Pancreas (tissue), 10 donors: ENCODE data around the gene MAMDC2. TPM values are rescaled to one million over a fixed set of nuclear protein-coding genes. Genes with fewer than 3 reads are reported as not detected.

Source experiments
- ATAC-seq, 4 donors: fragments of 200-7000 bp; cut with Tn5 transposase; one replicate each; pipeline versions ENCODE4 v1.8.0 to v1.9.1; 2020; ENCODE audit warnings: mild to moderate bottlenecking in 4 of 4, moderate library complexity in 4 of 4
- DNase-seq, 6 donors: peaks; one replicate each; pipeline ENCODE4 v3.0.0-alpha.2; 2020
- FAIRE-seq: peaks from 2 replicates; lab custom pipeline; 2012; peaks lifted over from hg19 to GRCh38; lab: Jason Lieb, UNC
- H3K27ac ChIP-seq, 4 donors: fragments of 200-600 bp; sonication (generic); 1 replicate in 3 of 4; 2 replicates in 1 of 4; pipeline versions ENCODE4 v1.5.0 to v1.8.0; 2020
- H3K27me3 ChIP-seq, 4 donors: fragments of 200-600 bp; one replicate each; pipeline ENCODE4 v1.8.0; 2021
- H3K36me3 ChIP-seq, 3 donors: fragments of 200-600 bp; sonication (generic) in 1 of 3; one replicate each; pipeline versions ENCODE4 v1.5.0 to v1.8.0; 2020 to 2021
- H3K4me1 ChIP-seq, 3 donors: fragments of 200-600 bp; one replicate each; pipeline ENCODE4 v1.8.0; 2021
- H3K4me3 ChIP-seq, 4 donors: fragments of 200-600 bp; sonication (generic) in 2 of 4; one replicate each; pipeline versions ENCODE4 v1.5.0 to v1.8.0; 2020 to 2021
- H3K9me3 ChIP-seq, 4 donors: fragments of 200-600 bp; one replicate each; pipeline ENCODE4 v1.8.0; 2021
- WGBS, 2 donors: extraction: QIAGEN DNeasy Blood & Tissue Kit; methylation state at CpG; one replicate each; pipeline ENCODE4 v1.1.7; 2013; 5-methylcytosine and 5-hydroxymethylcytosine counted together
- intact Hi-C, 3 donors: fragments of 100-400 bp; cut with DNase I; formaldehyde crosslinking; loops; one replicate each; pipeline versions ENCODE4 v1.11.1 to v1.14.2; 2022
- polyA plus RNA-seq, 2 donors: library from polyadenylated mRNA; stranded (reverse); fragments of 200-250 nt; gene quantifications; one replicate each; pipeline ENCODE4 v1.2.3, GENCODE V29; 2013
- total RNA-seq, 6 donors: library from RNA; stranded (reverse); fragmentation: NEBNext Ultra II Directional in 4 of 6; extraction: Animal tissue kit (Norgen Biotek cat#: 25700) in 4 of 6; gene quantifications; one replicate each; pipeline versions ENCODE4 v1.2.1 to v1.2.4, GENCODE V29; 2021 to 2023
- TF ChIP-seq, protein P1 (sequence below), 4 donors: fragments of 200-600 bp; sonication (generic) in 3 of 4; IDR thresholded peaks; one replicate each; pipeline versions ENCODE4 v1.5.0 to v1.8.0; 2021; ENCODE audit warnings: antibody characterized with exemption in 4 of 4
- donor health status: healthy with polysubstance abuse.
- donor health status: DM: no; HTN: no; CAD: no; lungs with moderate emphysema.
- donor health status: DM: no; HTN: no; CAD: no.
- donor health status: control.
- donor health status: control.
- donor health status: Bipolar disorder and iron deficiency.
- donor health status: DM: yes; HTN: yes; CAD: no.
- donor health status: DM: no; HTN: no; CAD: no.
- donor health status: DM: no; HTN: no; CAD: no.
- donor health status: DM: yes; HTN: yes; CAD: no.

MAMDC2 gene
- total and polyA plus RNA-seq, 8 donors: 0.95 to 4.7 (median 1.3) TPM

DNA sequence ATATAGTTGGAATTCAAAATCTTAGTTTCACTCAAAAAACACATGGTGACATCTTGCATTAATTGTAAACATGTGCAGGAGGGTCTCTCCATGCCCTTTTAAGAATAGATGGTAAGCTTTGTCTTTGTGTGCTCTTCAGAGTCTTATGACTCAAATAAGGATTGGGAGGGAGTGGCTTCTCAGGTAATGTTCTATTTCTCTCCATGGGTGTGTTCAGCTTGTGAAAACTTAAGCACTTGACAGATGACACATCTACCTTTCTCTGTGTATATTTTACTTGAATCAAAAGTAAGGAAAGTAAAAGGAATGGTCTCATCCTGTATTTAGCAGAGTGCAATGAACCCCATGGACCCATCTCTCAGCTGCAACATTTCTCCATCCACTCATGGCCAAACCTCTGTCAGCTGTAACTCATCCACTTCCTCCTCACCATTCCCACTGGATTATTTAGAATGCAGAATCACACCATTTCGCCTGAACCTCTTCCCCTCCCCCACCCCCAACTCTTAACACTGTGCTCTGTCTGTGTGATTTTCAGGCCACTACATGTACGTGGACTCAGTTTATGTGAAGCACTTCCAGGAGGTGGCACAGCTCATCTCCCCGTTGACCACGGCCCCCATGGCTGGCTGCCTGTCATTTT is 82.1 kb downstream of the MAMDC2 start:
- DNase-seq (no peak), ATAC-seq (no peak), FAIRE-seq (no peak)
- Histone ChIP-seq H3K9me3 (no peaks in the 10 kb centered on the region), H3K27ac (no peak overlapping the region), H3K4me3 (no peak overlapping the region), H3K4me1 (peaks cover 2 to 10% (median 9%) of the 10 kb centered on the region in 3 donors), H3K36me3 (no peaks in the 10 kb centered on the region), H3K27me3 (no peaks in the 10 kb centered on the region)
- TF ChIP-seq, protein P1, sequence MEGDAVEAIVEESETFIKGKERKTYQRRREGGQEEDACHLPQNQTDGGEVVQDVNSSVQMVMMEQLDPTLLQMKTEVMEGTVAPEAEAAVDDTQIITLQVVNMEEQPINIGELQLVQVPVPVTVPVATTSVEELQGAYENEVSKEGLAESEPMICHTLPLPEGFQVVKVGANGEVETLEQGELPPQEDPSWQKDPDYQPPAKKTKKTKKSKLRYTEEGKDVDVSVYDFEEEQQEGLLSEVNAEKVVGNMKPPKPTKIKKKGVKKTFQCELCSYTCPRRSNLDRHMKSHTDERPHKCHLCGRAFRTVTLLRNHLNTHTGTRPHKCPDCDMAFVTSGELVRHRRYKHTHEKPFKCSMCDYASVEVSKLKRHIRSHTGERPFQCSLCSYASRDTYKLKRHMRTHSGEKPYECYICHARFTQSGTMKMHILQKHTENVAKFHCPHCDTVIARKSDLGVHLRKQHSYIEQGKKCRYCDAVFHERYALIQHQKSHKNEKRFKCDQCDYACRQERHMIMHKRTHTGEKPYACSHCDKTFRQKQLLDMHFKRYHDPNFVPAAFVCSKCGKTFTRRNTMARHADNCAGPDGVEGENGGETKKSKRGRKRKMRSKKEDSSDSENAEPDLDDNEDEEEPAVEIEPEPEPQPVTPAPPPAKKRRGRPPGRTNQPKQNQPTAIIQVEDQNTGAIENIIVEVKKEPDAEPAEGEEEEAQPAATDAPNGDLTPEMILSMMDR (IDR thresholded peaks at IDR 0.05): no peak
- 95 to 97% methylated on average over 4 of the region's 4 CpGs for WGBS, 2 donors
- intact Hi-C loops: no loop called here

GRCh38 chr9:70127036-70127435 is 83.4 kb downstream of the MAMDC2 start:
- ATAC-seq (peak in 2 of 4 donors; percentile 38 to 54), FAIRE-seq (no peak), DNase-seq (no peak)
- H3K36me3 ChIP-seq: no peaks in the 10 kb centered on the region
- no peaks in the 10 kb centered on the region for H3K27me3 ChIP-seq
- WGBS, 2 donors: 41 to 48% methylated on average over 6 of the region's 6 CpGs
- H3K27ac ChIP-seq: no peak overlapping the region
- peaks cover 2 to 10% (median 9%) of the 10 kb centered on the region in 3 donors for H3K4me1 ChIP-seq
- intact Hi-C loops: no loop called here
- H3K4me3 ChIP-seq: no peak overlapping the region
- TF ChIP-seq, protein P1 (IDR thresholded peaks at IDR 0.05): no peak
- H3K9me3 ChIP-seq: no peaks in the 10 kb centered on the region

GRCh38 chr9:70127540-70128416 is 84.1 kb downstream of the MAMDC2 start:
- Histone ChIP-seq H3K27ac (no peak overlapping the region), H3K4me3 (no peak overlapping the region), H3K9me3 (no peaks in the 10 kb centered on the region), H3K36me3 (no peaks in the 10 kb centered on the region), H3K4me1 (peaks cover 2 to 10% (median 9%) of the 10 kb centered on the region in 3 donors), H3K27me3 (no peaks in the 10 kb centered on the region)
- TF ChIP-seq, protein P1 (IDR thresholded peaks at IDR 0.05): no peak
- DNase-seq: no peak
- WGBS, 2 donors: 69 to 77% methylated on average over 7 of the region's 7 CpGs
- FAIRE-seq: no peak
- intact Hi-C loops: no loop called here
- ATAC-seq: peak; percentile 35 to 72 (median 48)

- no peak for FAIRE-seq
- TF ChIP-seq, protein P1 (IDR thresholded peaks at IDR 0.05): no peak
- intact Hi-C loops: no loop called here
- no peaks in the 10 kb centered on the region for H3K27me3 ChIP-seq
- H3K4me1 ChIP-seq: peaks cover 0 to 9% (median 6%) of the 10 kb centered on the region in 3 donors
- no peak overlapping the region for H3K27ac ChIP-seq
- 88 to 97% methylated on average over 2 of the region's 2 CpGs for WGBS, 2 donors
- H3K4me3 ChIP-seq: no peak overlapping the region
- no peaks in the 10 kb centered on the region for H3K36me3 ChIP-seq
- H3K9me3 ChIP-seq: no peaks in the 10 kb centered on the region
- DNase-seq: no peak
- ATAC-seq: peak in 1 of 4 donors; percentile 44
Observed at GRCh38 chr9:70130266-70130665, 86.6 kb downstream of the MAMDC2 start.
